H1 (cell line): ENCODE data around the gene CD63. TPM values are rescaled to one million over a fixed set of nuclear protein-coding genes. Genes with fewer than 3 reads are reported as not detected.
A peak's percentile ranks its signal among the peaks of the same experiment; 100 is the strongest.

Source experiments
- CTCF ChIA-PET: fragments of 300-600 bp; sonication (Branson Sonifier 250); formaldehyde crosslinking; loops from one replicate; lab custom pipeline; 2021; ENCODE audit not compliant: partially characterized antibody; lab: Charles Lee
- POLR2A ChIA-PET: fragments of 300-600 bp; sonication (Branson Sonifier 250); formaldehyde crosslinking; loops from one replicate; lab custom pipeline; 2021; ENCODE audit warnings: inconsistent platforms; ENCODE audit not compliant: partially characterized antibody; lab: Charles Lee
- DNase-seq, 2 experiments: peaks; one replicate each; pipeline versions ENCODE4 v3.0.0 to v3.0.0-alpha.2; 2010 to 2022; ENCODE audit warnings: low spot score in 2 of 2, low read depth in 1 of 2, mixed read lengths in 1 of 2
- FAIRE-seq: peaks from 2 replicates; lab custom pipeline; 2011; peaks lifted over from hg19 to GRCh38; lab: Jason Lieb, UNC
- H2AFZ ChIP-seq: 2 replicates; pipeline ENCODE4 v1.8.1; 2012; ENCODE audit warnings: low read length, inconsistent platforms
- H2AK5ac ChIP-seq: 2 replicates; pipeline ENCODE4 v1.6.1; 2013; ENCODE audit warnings: low read depth, low read length
- H2BK120ac ChIP-seq: replicated peaks from 2 replicates; pipeline ENCODE3; 2013; ENCODE audit warnings: low read depth, low read length, inconsistent platforms
- H2BK12ac ChIP-seq: 2 replicates; pipeline ENCODE4 v1.6.1; 2013; ENCODE audit warnings: low read depth, low read length
- H2BK15ac ChIP-seq: 2 replicates; pipeline ENCODE4 v1.6.1; 2013; ENCODE audit warnings: low read length
- H2BK20ac ChIP-seq: 2 replicates; pipeline ENCODE4 v1.6.1; 2013; ENCODE audit warnings: low read length
- H2BK5ac ChIP-seq: 2 replicates; pipeline ENCODE4 v1.6.1; 2013; ENCODE audit warnings: low read depth, low read length
- H3K14ac ChIP-seq: 2 replicates; pipeline ENCODE4 v1.6.1; 2013; ENCODE audit warnings: inconsistent platforms; ENCODE audit not compliant: insufficient read length
- H3K18ac ChIP-seq: 2 replicates; pipeline ENCODE4 v1.6.1; 2013; ENCODE audit warnings: low read length; ENCODE audit errors: extremely low read depth
- H3K23ac ChIP-seq: 2 replicates; pipeline ENCODE4 v1.6.1; 2013; ENCODE audit warnings: inconsistent platforms; ENCODE audit not compliant: insufficient read length
- H3K23me2 ChIP-seq: 2 replicates; pipeline ENCODE4 v1.6.1; 2013; ENCODE audit warnings: low read depth, low read length
- H3K27ac ChIP-seq: 2 replicates; pipeline ENCODE4 v1.6.1; 2011; ENCODE audit warnings: low read depth, low read length, inconsistent platforms
- H3K27me3 ChIP-seq, 4 experiments: replicated peaks in 1 of 4; 1 replicate in 1 of 4; 2 replicates in 3 of 4; pipeline versions ENCODE4 v1.6.1 to v1.8.1; 2011 to 2013; ENCODE audit warnings: low read length in 3 of 4, mild to moderate bottlenecking in 3 of 4, inconsistent platforms in 2 of 4, mixed read lengths in 2 of 4, moderate library complexity in 1 of 4; ENCODE audit not compliant: control insufficient read depth in 3 of 4, insufficient read depth in 3 of 4; ENCODE audit errors: extremely low read depth in 1 of 4
- H3K36me3 ChIP-seq, 4 experiments: 2 replicates each; pipeline versions ENCODE4 v1.6.1 to v1.8.1; 2011 to 2013; ENCODE audit warnings: mild to moderate bottlenecking in 4 of 4, low read length in 3 of 4, moderate library complexity in 2 of 4, control low read depth in 1 of 4, inconsistent platforms in 1 of 4; ENCODE audit not compliant: insufficient read depth in 4 of 4, control insufficient read depth in 2 of 4
- H3K4ac ChIP-seq: replicated peaks from 2 replicates; pipeline ENCODE3; 2013; ENCODE audit warnings: low read length, low read depth, mixed read lengths, inconsistent platforms; ENCODE audit not compliant: insufficient read length
- H3K4me1 ChIP-seq, 4 experiments: replicated peaks in 1 of 4; 1 replicate in 1 of 4; 2 replicates in 3 of 4; pipeline versions ENCODE4 v1.6.1 to v1.8.1; 2011 to 2013; ENCODE audit warnings: low read length in 3 of 4, inconsistent platforms in 2 of 4, mixed read lengths in 1 of 4; ENCODE audit not compliant: insufficient read depth in 4 of 4, control insufficient read depth in 3 of 4
- H3K4me2 ChIP-seq, 2 experiments: 2 replicates each; pipeline versions ENCODE4 v1.6.1 to v1.8.1; 2011 to 2013; ENCODE audit warnings: low read depth in 2 of 2, low read length in 2 of 2, control low read depth in 1 of 2, inconsistent platforms in 1 of 2, mild to moderate bottlenecking in 1 of 2; ENCODE audit not compliant: insufficient read depth in 1 of 2
- H3K4me3 ChIP-seq, 4 experiments: fragments of 200-600, 300-600 bp in 1 of 4; sonication (generic), shearing (Covaris generic), sonication (Bioruptor Twin) in 1 of 4; 2 replicates each; pipeline versions ENCODE4 v1.5.1 to v1.8.1; 2011 to 2016; ENCODE audit warnings: low read length in 4 of 4, low read depth in 3 of 4, control low read depth in 2 of 4, inconsistent platforms in 2 of 4, mild to moderate bottlenecking in 2 of 4, mixed read lengths in 1 of 4, moderate library complexity in 1 of 4; ENCODE audit not compliant: insufficient read depth in 2 of 4; ENCODE audit errors: extremely low read depth in 1 of 4
- H3K56ac ChIP-seq: replicated peaks from 2 replicates; pipeline ENCODE3; 2013; ENCODE audit warnings: low read depth, mild to moderate bottlenecking, mixed read lengths, low read length, inconsistent platforms; ENCODE audit not compliant: insufficient read length
- H3K79me1 ChIP-seq: 2 replicates; pipeline ENCODE4 v1.6.1; 2013; ENCODE audit warnings: low read depth, low read length, control low read depth
- H3K79me2 ChIP-seq, 2 experiments: 2 replicates each; pipeline versions ENCODE4 v1.6.1 to v1.8.1; 2012 to 2013; ENCODE audit warnings: low read length in 2 of 2, mild to moderate bottlenecking in 2 of 2, inconsistent platforms in 1 of 2; ENCODE audit not compliant: insufficient read depth in 2 of 2, control insufficient read depth in 1 of 2
- H3K9ac ChIP-seq, 4 experiments: replicated peaks in 1 of 4; 1 replicate in 1 of 4; 2 replicates in 3 of 4; pipeline versions ENCODE4 v1.6.1 to v1.8.1; 2011 to 2013; ENCODE audit warnings: low read depth in 3 of 4, low read length in 3 of 4, control low read depth in 2 of 4, mild to moderate bottlenecking in 2 of 4, moderate library complexity in 2 of 4, inconsistent platforms in 1 of 4; ENCODE audit errors: extremely low read depth in 1 of 4
- H3K9me3 ChIP-seq, 2 experiments: 2 replicates each; pipeline versions ENCODE4 v1.6.1 to v1.8.1; 2012 to 2013; ENCODE audit warnings: mild to moderate bottlenecking in 2 of 2, moderate library complexity in 2 of 2, control low read depth in 1 of 2, inconsistent platforms in 1 of 2, low read depth in 1 of 2, low read length in 1 of 2, mixed read lengths in 1 of 2; ENCODE audit not compliant: insufficient read depth in 2 of 2
- H4K20me1 ChIP-seq, 2 experiments: replicated peaks in 1 of 2; 2 replicates each; pipeline versions ENCODE3 to v1.8.1; 2011 to 2013; ENCODE audit warnings: inconsistent platforms in 2 of 2, low read length in 2 of 2, mild to moderate bottlenecking in 1 of 2; ENCODE audit not compliant: insufficient read depth in 2 of 2, control insufficient read depth in 1 of 2
- H4K5ac ChIP-seq: 2 replicates; pipeline ENCODE4 v1.6.1; 2013; ENCODE audit warnings: low read length, low read depth, mixed read lengths, inconsistent platforms; ENCODE audit not compliant: insufficient read length
- H4K8ac ChIP-seq: 2 replicates; pipeline ENCODE4 v1.8.0; 2013; ENCODE audit warnings: mild to moderate bottlenecking, moderate library complexity, low read length, inconsistent platforms; ENCODE audit not compliant: insufficient read depth; ENCODE audit errors: extremely low read depth
- H4K91ac ChIP-seq: replicated peaks from 2 replicates; pipeline ENCODE3; 2013; ENCODE audit warnings: low read length, mixed read lengths, inconsistent platforms; ENCODE audit not compliant: insufficient read length
- EP300 ChIP-seq, 2 experiments: IDR thresholded peaks; 1 replicate in 1 of 2; 2 replicates in 1 of 2; pipeline ENCODE4 v1.6.1; 2011 to 2012; ENCODE audit warnings: low read depth in 2 of 2, low read length in 2 of 2, mild to moderate bottlenecking in 2 of 2, borderline replicate concordance in 1 of 2, inconsistent platforms in 1 of 2, moderate library complexity in 1 of 2
- NANOG ChIP-seq: IDR thresholded peaks from 2 replicates; pipeline ENCODE4 v1.6.1; 2011; ENCODE audit warnings: low read length, low read depth, mild to moderate bottlenecking, inconsistent platforms; ENCODE audit not compliant: insufficient read depth, poor library complexity, severe bottlenecking
- RXRA ChIP-seq: IDR thresholded peaks from 2 replicates; pipeline ENCODE4 v1.6.1; 2011; ENCODE audit warnings: low read depth, mild to moderate bottlenecking, low read length, moderate library complexity; ENCODE audit not compliant: insufficient read depth
- WGBS, 2 experiments: shearing (Covaris generic) in 1 of 2; methylation state at CpG; one replicate each; pipeline versions ENCODE4 v1.1.6 to v1.1.7; 2013 to 2015; ENCODE audit warnings: low lambda C conversion rate in 2 of 2, mixed read lengths in 2 of 2, inconsistent platforms in 1 of 2, low coverage in 1 of 2, missing lambda C conversion rate in 1 of 2; ENCODE audit not compliant: insufficient replicate concordance in 2 of 2, insufficient coverage in 1 of 2, insufficient read length in 1 of 2; ENCODE audit errors: extremely low coverage in 1 of 2, missing lambda C conversion rate in 1 of 2; 5-methylcytosine and 5-hydroxymethylcytosine counted together
- long read RNA-seq, 2 experiments: library from RNA in 1 of 2; library from capped mRNA in 1 of 2; stranded (forward); transcript quantifications; one replicate each; pipeline ENCODE4 v2.0.0, GENCODE V29; 2021; ENCODE audit warnings: inconsistent platforms in 1 of 2
- polyA minus RNA-seq, 3 experiments: library from RNA; depleted of rRNA, polyadenylated mRNA; stranded (reverse); fragments of >200 nt; gene quantifications; 1 replicate in 2 of 3; 2 replicates in 1 of 3; pipeline ENCODE4 v1.2.3, GENCODE V29; 2011
- polyA plus RNA-seq, 7 experiments: library from polyadenylated mRNA; depleted of rRNA in 3 of 7; stranded (reverse) in 5 of 7; unstranded in 2 of 7; fragments of >200 nt in 5 of 7; fragments of 200-250 nt in 2 of 7; gene quantifications; 1 replicate in 5 of 7; 2 replicates in 1 of 7; 4 replicates in 1 of 7; pipeline versions ENCODE4 v1.2.1 to v1.2.3, GENCODE V29; 2011 to 2013; ENCODE audit warnings: missing spikeins in 2 of 7, mixed read lengths in 2 of 7
- total RNA-seq: library from RNA; stranded (reverse); fragmentation: NEBNext Ultra II Directional; extraction: Animal tissue kit (Norgen Biotek cat#: 25700); gene quantifications from 2 replicates; pipeline ENCODE4 v1.2.1, GENCODE V29; 2021

Gene CD63, protein sequence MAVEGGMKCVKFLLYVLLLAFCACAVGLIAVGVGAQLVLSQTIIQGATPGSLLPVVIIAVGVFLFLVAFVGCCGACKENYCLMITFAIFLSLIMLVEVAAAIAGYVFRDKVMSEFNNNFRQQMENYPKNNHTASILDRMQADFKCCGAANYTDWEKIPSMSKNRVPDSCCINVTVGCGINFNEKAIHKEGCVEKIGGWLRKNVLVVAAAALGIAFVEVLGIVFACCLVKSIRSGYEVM
- total RNA-seq, result 440 and 460 TPM in 2 replicates
- polyA plus RNA-seq (2011; rRNA removed), result 525 and 526 TPM in 2 replicates
- 544 TPM for polyA plus RNA-seq (2011; cell fraction: cytosol; rRNA removed)
- polyA plus RNA-seq (2011; cell fraction: nucleus; rRNA removed), result 196 TPM
- 431 to 625 TPM (median 595 TPM) in 4 replicates for polyA plus RNA-seq (2012, experiment 1 of 2)
- 1,065 TPM for polyA plus RNA-seq (2012, experiment 2 of 2)
- polyA plus RNA-seq (2013, experiment 1 of 2), result 1,099 TPM
- 1,353 TPM for polyA plus RNA-seq (2013, experiment 2 of 2)
- polyA minus RNA-seq (2011; rRNA and poly(A)+ RNA removed), result 146 and 194 TPM in 2 replicates
- polyA minus RNA-seq (2011; cell fraction: cytosol; rRNA and poly(A)+ RNA removed), result 119 TPM
- 71.1 TPM for polyA minus RNA-seq (2011; cell fraction: nucleus; rRNA and poly(A)+ RNA removed)
- long read RNA-seq, experiment 1, transcript CD63-214 (7 exons, 949 nt), result minor isoform, 34 of 444 reads
- long read RNA-seq, experiment 1, transcript CD63-208 (8 exons, 1,233 nt), result minor isoform, 14 of 444 reads
- long read RNA-seq, experiment 1, transcript CD63-201 (8 exons, 1,070 nt), result major isoform, 300 of 444 reads
- long read RNA-seq, experiment 1, transcript CD63-205 (3 exons, 499 nt), result minor isoform, 21 of 444 reads
- long read RNA-seq, experiment 1, partial matches to known transcripts, result 43 of 444 reads
- long read RNA-seq, experiment 1, other reads (novel, unspliced or antisense), result 17 of 444 reads
- long read RNA-seq, experiment 2, transcript CD63-201 (8 exons, 1,070 nt), result major isoform, 1,173 of 1,630 reads
- long read RNA-seq, experiment 2, transcript CD63-214 (7 exons, 949 nt), result minor isoform, 33 of 1,630 reads
- long read RNA-seq, experiment 2, transcript CD63-206 (5 exons, 648 nt), result minor isoform, 6 of 1,630 reads
- long read RNA-seq, experiment 2, transcript CD63-208 (8 exons, 1,233 nt), result minor isoform, 38 of 1,630 reads
- long read RNA-seq, experiment 2, partial matches to known transcripts, result 359 of 1,630 reads
- long read RNA-seq, experiment 2, other reads (novel, unspliced or antisense), result 17 of 1,630 reads

DNA sequence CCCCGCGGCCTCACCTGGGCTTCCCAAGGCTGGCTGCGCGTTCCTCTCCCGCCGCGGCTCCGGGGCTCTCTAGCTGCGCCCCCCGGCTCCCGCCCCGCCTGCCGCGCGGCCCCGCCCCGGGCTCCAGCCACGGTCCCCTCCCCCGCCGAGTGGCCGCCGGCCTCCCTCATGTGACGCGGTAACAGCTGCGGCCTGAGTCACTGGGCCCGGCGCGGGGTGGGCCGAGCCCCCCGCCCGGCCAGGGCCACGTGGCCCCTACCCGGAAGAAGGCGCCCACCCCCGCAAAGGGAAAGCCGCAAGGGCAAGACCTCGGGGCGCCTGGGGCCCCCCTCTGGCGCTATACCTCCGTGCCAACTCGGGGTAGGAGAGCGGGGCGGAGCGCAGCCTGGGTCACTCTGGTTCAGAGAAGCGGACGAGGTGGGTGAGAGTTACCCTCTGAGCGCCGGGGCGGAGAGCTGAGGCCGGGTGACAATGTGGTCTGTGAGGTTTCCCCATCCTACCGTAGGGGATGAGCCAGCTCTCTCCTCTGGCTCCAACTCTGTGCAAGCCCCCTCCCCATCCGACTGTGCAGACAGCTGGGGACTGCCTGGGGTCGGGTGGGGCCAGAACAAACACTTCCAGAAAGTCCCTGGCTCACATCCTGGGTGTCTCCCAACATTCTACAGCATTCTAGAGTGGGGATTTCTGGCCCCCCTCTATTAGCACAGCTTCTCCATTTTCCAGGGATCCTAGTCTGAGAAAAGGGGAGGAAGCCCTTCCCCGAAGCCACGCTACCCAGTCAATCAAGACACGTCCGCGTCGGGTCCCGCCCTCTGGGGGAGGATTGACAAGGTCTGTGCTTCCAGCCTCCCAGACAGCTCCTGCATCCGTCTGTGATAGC is at the start of gene CD63:
TSS of gene CD63 (minus strand) at position 71 of the 880 bp plus-strand sequence. CDS start 668 bp downstream, outside the sequence.
- WGBS, 2 experiments, result 1% methylated on average over 30 of the region's 61 CpGs; no CpG with 5 or more reads in 1 of the 2 experiments
- H3K9me3 ChIP-seq, result no peaks in the 10 kb centered on the region
- peak within 1 kb of the TSS; percentile 70 for H4K8ac ChIP-seq
- no peaks in the 10 kb centered on the region for H3K27me3 ChIP-seq
- peak within 1 kb of the TSS; percentile 65 for H2BK15ac ChIP-seq
- H3K9ac ChIP-seq, result peak within 1 kb of the TSS; percentile 75 to 86 (median 76)
- no peak within 1 kb of the TSS for H3K23ac ChIP-seq
- H3K23me2 ChIP-seq, result peaks cover 15% of the 10 kb centered on the region
- peaks cover 5% of the 10 kb centered on the region; the same call in 1 of the 2 replicates for H3K79me1 ChIP-seq
- H3K18ac ChIP-seq, result peak within 1 kb of the TSS; percentile 91
- H3K36me3 ChIP-seq, result peaks cover 5 to 25% (median 11%) of the 10 kb centered on the region in 4 experiments; a peak in 5 of 8 replicates
- H2BK5ac ChIP-seq, result peak within 1 kb of the TSS; percentile 77; the same call in 1 of the 2 replicates
- H3K4ac ChIP-seq, result peak within 1 kb of the TSS; percentile 94
- H3K56ac ChIP-seq, result peak within 1 kb of the TSS; percentile 66
- peaks cover 0 to 3% of the 10 kb centered on the region in 2 experiments for H4K20me1 ChIP-seq
- H2AFZ ChIP-seq, result no peak within 1 kb of the TSS
- H3K4me1 ChIP-seq, result peaks cover 0 to 12% (median 10%) of the 10 kb centered on the region in 4 experiments; a peak in 6 of 7 replicates
- peak; percentile 28 for FAIRE-seq
- POLR2A ChIA-PET, result interaction anchor here (0.5 to 34.1 kb wide), 17 partner anchors 9 to 1383 kb away, joined by 3 to 809 read pairs (median 7); partner anchors contain the start of genes BLOC1S1, DNAJC14, ITGA7 and ORMDL2
- peak within 1 kb of the TSS; percentile 68; the same call in 1 of the 2 replicates for H3K27ac ChIP-seq
- peak in 1 of 2 experiments; percentile 85 for DNase-seq
- CTCF ChIA-PET, result interaction anchor here (0.8 to 2.7 kb wide), 17 partner anchors 9 to 210 kb away, joined by 3 to 34 read pairs (median 5); partner anchors contain the start of genes BLOC1S1, ITGA7, ORMDL2 and RDH5
- no peak within 1 kb of the TSS for H2BK20ac ChIP-seq
- peak within 1 kb of the TSS; percentile 82 for H4K5ac ChIP-seq
- H3K79me2 ChIP-seq, result peaks cover 0 to 17% of the 10 kb centered on the region in 2 experiments; a peak in 2 of 4 replicates
- peak within 1 kb of the TSS; percentile 89 for H3K14ac ChIP-seq
- H4K91ac ChIP-seq, result peak within 1 kb of the TSS; percentile 69
- no peak within 1 kb of the TSS for H2AK5ac ChIP-seq
- peak within 1 kb of the TSS; percentile 82 to 92 for H3K4me2 ChIP-seq
- peak within 1 kb of the TSS; percentile 45 for H2BK120ac ChIP-seq
- peak within 1 kb of the TSS; percentile 68; the same call in 1 of the 2 replicates for H2BK12ac ChIP-seq
- peak within 1 kb of the TSS; percentile 54 to 93 (median 90) for H3K4me3 ChIP-seq
- TF ChIP-seq EP300 (IDR thresholded peaks at IDR 0.05; ENCODE audit: borderline replicate concordance in 1 of 2, low read depth in 2 of 2, low read length in 2 of 2) (0 out of 3 replicates have a peak, but pooled peaks of 1 of the 2 experiments have one; percentile 7), NANOG (no peak), RXRA (no peak)
